ENCODE data around the gene FDX1.

Gene FDX1

GRCh38 chr11:110431051-110431672 lies 1.4 kb downstream of the FDX1 start:
- DNase-seq (ENCODE audit: low spot score): no peak

DNA sequence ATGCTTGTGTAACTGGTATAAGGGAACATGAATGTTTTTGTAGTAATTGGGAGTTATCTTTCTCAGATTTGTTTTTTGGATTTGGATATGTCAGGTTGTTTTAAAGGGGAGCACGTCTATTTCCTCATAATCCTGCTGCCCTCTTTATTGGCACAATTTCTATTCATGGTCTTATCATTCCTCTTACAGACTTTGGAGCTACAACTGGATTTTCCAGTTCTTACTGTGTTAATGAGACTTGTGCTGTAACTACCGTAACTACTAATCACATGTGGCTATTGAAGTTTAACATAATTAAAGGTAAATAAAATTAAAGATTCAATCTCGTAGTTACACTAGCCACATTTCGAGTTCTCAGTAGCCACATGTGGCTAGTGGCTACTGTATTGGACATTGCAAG lies 1.9 kb downstream of the FDX1 start:
- no peak for DNase-seq (ENCODE audit: low spot score)

GRCh38 chr11:110432713-110433392 lies 3.1 kb downstream of the FDX1 start:
- DNase-seq (ENCODE audit: low spot score): no peak

GRCh38 chr11:110433393-110434333 lies 3.9 kb downstream of the FDX1 start:
- DNase-seq (ENCODE audit: low spot score): peak; percentile 59

GRCh38 chr11:110434952-110435779 lies 5.4 kb downstream of the FDX1 start:
- no peak for DNase-seq (ENCODE audit: low spot score)

DNA sequence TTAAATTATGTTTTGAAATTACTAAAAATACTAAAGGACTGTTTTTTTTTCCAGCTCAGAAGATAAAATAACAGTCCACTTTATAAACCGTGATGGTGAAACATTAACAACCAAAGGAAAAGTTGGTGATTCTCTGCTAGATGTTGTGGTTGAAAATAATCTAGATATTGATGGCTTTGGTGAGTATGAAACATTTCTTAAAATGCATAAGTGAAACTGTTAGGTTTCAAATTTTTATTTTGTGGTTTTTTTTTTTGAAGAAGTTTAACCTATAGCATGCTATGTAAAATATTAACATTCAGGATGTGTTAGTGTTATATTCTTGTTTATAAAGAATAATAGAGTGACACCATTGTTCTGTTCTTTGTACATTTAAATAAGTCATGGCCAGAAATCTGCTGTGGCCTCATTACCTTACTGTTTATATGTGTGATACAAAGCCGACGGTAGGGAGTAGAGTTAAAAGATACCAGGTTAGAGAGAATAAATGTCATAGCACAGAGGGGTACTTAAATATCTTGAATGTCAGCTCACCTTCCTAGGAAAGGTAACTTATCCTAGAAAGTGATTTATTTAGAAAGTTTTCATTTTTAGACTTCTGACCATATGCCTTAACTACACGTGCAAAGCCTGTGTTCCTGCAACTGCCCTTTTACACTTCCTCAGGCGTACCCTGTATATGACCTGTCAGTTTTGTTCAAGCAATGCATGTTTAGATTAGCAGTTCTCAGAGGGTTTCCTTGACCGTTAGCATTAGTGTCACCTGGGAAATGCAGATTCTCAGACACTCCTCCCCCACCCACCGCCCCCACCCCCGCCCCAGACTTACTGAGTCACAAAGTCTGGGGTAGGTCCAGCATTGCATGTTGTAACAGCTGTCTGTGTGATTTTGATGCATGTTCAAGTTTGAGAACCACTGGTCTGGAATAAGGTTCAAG lies 6.3 kb downstream of the FDX1 start:
- DNase-seq (ENCODE audit: low spot score): no peak

DNA sequence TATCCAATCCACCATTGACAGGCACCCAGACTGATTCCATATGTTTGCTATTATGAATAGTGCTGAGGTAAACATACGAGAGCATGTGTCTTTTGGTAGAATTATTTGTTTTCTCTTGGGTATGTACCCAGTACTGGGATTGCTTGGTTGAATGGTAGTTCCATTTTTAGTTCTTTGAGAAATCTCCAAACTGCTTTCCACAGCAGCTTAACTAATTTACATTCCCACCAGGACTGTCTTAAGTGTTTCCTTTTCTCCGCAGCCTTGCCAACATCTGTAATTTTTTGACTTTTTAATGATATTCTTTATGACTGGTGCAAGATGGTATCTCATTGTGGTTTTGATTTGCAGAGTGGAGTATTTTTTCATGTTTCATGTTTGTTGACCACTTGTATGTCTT lies 8.3 kb downstream of the FDX1 start:
- no peak for DNase-seq (ENCODE audit: low spot score)

DNA sequence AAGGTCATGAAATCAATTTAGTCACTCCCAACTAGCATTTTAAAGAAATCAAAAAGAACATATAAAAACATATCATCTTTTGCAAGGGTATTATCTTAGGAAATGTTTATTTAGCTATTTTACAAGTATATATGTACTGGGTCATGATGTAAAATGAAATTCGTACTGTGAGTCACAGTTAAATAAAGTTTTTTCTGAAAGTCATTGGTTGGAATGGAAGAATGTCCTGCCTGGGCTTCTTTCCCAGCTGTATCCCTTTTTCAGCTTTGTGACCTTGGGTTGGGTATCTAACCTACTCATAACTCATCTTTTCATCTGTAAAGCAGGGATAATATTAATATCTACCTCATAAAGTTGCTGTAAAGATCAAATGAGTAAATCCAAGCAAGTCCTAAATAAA lies 15.7 kb downstream of the FDX1 start:
- DNase-seq (ENCODE audit: low spot score): no peak

DNA sequence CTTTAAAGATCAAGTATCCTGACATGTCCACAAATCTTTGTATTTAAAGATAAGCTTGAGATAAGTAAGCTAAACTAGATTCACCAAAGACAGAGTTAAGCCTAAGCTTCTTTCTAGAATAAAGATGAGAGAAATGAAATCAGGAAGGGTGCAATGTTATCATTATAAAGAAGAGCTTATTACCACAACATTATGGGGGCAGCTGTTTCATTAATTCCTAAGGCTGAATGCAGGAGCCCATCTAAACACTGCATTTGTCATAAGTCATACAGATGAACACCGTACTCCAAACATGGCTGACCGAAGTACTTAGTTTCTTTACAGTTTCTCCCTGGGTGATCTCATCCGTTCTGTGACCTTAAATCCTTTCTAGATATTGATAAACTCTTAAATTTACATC lies 16.3 kb downstream of the FDX1 start:
- DNase-seq (ENCODE audit: low spot score): no peak

- no peak for DNase-seq (ENCODE audit: low spot score)
Measured at GRCh38 chr11:110446594-110446993, 16.8 kb downstream of the FDX1 start.

GRCh38 chr11:110447343-110447742 lies 17.6 kb downstream of the FDX1 start:
- DNase-seq (ENCODE audit: low spot score): no peak

GRCh38 chr11:110447897-110448745 lies 18.4 kb downstream of the FDX1 start:
- no peak for DNase-seq (ENCODE audit: low spot score)

GRCh38 chr11:110450246-110450645 lies 20.5 kb downstream of the FDX1 start:
- DNase-seq (ENCODE audit: low spot score): no peak

DNA sequence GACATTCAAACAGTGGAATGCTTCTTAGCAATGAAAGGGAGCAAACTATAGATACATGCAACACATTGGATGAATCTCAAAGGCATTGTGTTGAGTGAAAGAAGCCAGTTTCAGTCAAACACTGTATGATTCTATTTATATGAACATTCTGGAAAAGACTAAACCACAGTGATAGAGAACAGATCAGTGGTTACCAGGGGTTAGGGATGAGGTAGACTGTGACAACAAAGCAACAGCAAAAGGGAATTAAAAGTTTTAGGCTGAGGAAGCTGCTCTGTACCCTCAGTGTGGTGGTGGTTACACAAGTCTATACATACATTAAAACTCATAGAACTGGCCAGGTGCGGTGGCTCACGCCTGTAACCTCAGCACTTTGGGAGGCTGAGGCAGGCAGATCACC lies 23.0 kb downstream of the FDX1 start:
- no peak for DNase-seq (ENCODE audit: low spot score)

DNA sequence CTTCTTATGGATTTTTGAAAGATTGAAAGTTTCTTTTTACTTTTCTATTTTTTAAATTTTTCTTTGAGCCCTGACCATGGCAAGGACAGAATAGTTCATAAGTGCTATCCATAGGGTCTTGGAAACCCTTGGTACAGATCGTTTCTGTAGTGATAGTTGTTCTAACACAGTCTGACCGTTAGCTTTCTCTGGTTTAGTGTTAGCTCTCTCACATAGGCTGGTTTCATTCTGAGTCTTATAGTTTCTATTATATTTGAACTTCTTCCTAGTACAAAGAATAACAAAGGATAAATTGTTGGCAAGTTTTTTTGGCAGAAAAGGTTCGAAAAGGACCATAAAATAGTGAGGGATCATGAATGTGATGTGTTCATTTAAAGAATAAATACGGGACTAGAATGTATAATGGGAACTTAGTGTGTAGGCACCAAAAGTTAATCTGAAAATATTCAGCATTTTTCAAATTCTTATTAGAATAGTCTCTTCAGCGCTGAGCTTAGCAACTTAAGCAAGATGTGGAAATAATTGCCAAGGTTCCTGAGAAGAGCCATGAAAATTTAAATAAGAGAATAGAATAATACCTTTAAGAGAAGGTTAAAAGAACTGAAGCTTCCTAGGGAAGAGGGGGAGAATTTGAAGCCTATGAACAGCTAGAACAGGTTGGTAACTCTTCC lies 24.1 kb downstream of the FDX1 start:
- no peak for DNase-seq (ENCODE audit: low spot score)

DNA sequence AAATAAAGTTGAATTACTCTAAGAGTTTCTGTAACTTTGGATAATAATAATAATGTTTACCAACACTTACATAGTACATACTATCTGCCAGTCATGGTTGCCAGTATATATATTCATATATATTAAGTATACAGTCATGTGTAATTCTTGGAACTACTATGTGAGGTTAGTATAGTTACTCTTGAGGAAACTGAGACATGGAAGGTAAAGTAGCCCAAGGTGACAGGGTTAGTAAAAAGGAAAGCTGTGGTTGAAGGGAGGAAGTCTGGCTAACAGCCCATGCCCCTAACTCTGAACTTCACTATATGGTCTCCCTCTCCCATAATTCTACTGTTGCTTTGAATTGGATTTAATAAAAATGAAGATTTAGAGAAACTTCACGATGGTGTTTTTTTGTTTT lies 24.9 kb downstream of the FDX1 start:
- no peak for DNase-seq (ENCODE audit: low spot score)

GRCh38 chr11:110455718-110456117 lies 26.0 kb downstream of the FDX1 start:
- no peak for DNase-seq (ENCODE audit: low spot score)

DNA sequence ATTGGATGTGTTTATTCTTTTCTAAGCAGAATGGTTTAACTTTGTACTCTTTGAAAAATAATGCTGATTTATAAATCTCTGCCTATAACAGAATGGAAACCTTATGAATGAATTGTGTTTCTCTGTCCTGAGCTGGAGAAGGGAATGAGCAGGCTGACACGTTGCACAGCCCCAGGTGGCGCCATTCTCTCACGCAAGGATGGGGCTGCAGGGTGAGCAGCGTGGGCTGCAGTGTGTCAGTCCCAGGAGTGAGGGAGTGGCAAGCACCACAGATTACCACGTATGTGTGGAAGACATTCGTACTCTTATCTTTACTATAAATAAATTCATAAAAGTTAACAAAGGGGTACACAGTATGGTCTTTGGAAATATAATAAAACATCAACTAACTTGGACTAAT lies 33.4 kb downstream of the FDX1 start:
- peak; percentile 50 for DNase-seq (ENCODE audit: low spot score)

DNA sequence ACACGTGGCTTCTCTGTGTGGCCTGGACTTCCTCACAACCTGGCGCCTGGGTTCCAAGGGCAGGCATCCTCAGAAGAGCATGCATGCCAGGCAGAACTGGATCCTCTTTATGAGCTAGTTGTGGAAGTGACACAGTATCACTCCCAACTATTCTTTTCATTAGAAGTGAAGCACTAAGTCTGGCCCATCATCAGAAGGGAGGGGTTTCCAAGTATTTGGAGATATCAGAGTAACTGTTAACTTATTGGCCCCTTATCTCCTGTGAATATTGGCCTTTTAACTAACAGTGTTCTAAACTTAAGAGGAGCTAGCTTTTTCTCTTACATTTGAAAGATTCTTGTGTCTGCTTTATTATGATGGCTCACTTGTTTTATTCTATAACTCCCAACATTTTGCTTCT lies 35.5 kb downstream of the FDX1 start:
- peak; percentile 26 for DNase-seq (ENCODE audit: low spot score)
